HEK293 (cell line): ENCODE results near the gene ATXN7L3B.

Experiments
- CTCF ChIA-PET: fragments of 350-600 bp; formaldehyde crosslinking; extraction: SDS; loops from one replicate; lab custom pipeline; 2021; ENCODE audit warnings: antibody characterized with exemption; lab: Yijun Ruan, JAX
- POLR2A ChIA-PET: fragments of 300-600 bp; formaldehyde crosslinking; extraction: SDS; loops from one replicate; lab custom pipeline; 2020; ENCODE audit warnings: antibody characterized with exemption, inconsistent platforms; lab: Yijun Ruan, JAX
- H3K27ac ChIP-seq: fragments of 200-500 bp; sonication (Bioruptor generic); 2 replicates; pipeline ENCODE4 v1.5.1; 2014; ENCODE audit warnings: low read depth, low read length, control low read depth, inconsistent platforms; ENCODE audit errors: extremely low read depth
- H3K36me3 ChIP-seq, 2 experiments: fragments of 200-500 bp in 1 of 2; sonication (Bioruptor generic) in 1 of 2; 1 replicate in 1 of 2; 2 replicates in 1 of 2; pipeline ENCODE4 v1.5.1; 2014 to 2017; ENCODE audit warnings: inconsistent platforms in 2 of 2, low read length in 2 of 2; ENCODE audit not compliant: control insufficient read depth in 2 of 2, insufficient read depth in 1 of 2
- H3K4me1 ChIP-seq: fragments of 200-500 bp; sonication (Bioruptor generic); 2 replicates; pipeline ENCODE4 v1.5.1; 2014; ENCODE audit warnings: mild to moderate bottlenecking, low read length, inconsistent platforms; ENCODE audit not compliant: control insufficient read depth, insufficient read depth
- H3K4me3 ChIP-seq: 2 replicates; pipeline ENCODE4 v1.5.1; 2011; ENCODE audit warnings: low read depth, mild to moderate bottlenecking, control low read depth, low read length, moderate library complexity
- H3K9me3 ChIP-seq: fragments of 200-500 bp; sonication (Bioruptor generic); 2 replicates; pipeline ENCODE4 v1.5.1; 2014; ENCODE audit warnings: low read depth, low read length, inconsistent platforms; ENCODE audit not compliant: control insufficient read depth, insufficient read depth
- BCL11A ChIP-seq: fragments of 450-650 bp; formaldehyde crosslinking; IDR thresholded peaks from 2 replicates; pipeline ENCODE4 v1.5.1; 2016; ENCODE audit warnings: low read depth, missing biosample characterization, missing genetic modification characterization
- GLIS2 ChIP-seq: fragments of 450-650 bp; formaldehyde crosslinking; IDR thresholded peaks from 2 replicates; pipeline ENCODE4 v1.5.1; 2016; ENCODE audit warnings: missing biosample characterization, missing genetic modification characterization
- YY1 ChIP-seq: fragments of 450-650 bp; formaldehyde crosslinking; IDR thresholded peaks from 2 replicates; pipeline ENCODE4 v1.5.1; 2018; ENCODE audit warnings: missing biosample characterization, missing genetic modification characterization
- ZBTB20 ChIP-seq: fragments of 450-650 bp; formaldehyde crosslinking; IDR thresholded peaks from 2 replicates; pipeline ENCODE4 v1.5.1; 2016; ENCODE audit warnings: missing biosample characterization, missing genetic modification characterization
- ZIC2 ChIP-seq: fragments of 450-650 bp; formaldehyde crosslinking; IDR thresholded peaks from 2 replicates; pipeline ENCODE4 v1.5.1; 2016; ENCODE audit warnings: missing biosample characterization, missing genetic modification characterization
- ZNF138 ChIP-seq: fragments of 450-650 bp; formaldehyde crosslinking; IDR thresholded peaks from 2 replicates; pipeline ENCODE4 v1.5.1; 2016; ENCODE audit warnings: missing biosample characterization, missing genetic modification characterization, borderline replicate concordance
- ZNF155 ChIP-seq: fragments of 450-650 bp; formaldehyde crosslinking; IDR thresholded peaks from 2 replicates; pipeline ENCODE4 v1.5.1; 2016; ENCODE audit warnings: missing biosample characterization, missing genetic modification characterization
- ZNF175 ChIP-seq: fragments of 450-650 bp; formaldehyde crosslinking; IDR thresholded peaks from 2 replicates; pipeline ENCODE4 v1.5.1; 2016; ENCODE audit warnings: missing biosample characterization, missing genetic modification characterization
- ZNF521 ChIP-seq: fragments of 450-650 bp; formaldehyde crosslinking; IDR thresholded peaks from 2 replicates; pipeline ENCODE4 v1.5.1; 2017; ENCODE audit warnings: missing biosample characterization, mild to moderate bottlenecking, missing genetic modification characterization
- ZNF544 ChIP-seq: fragments of 450-650 bp; formaldehyde crosslinking; IDR thresholded peaks from 2 replicates; pipeline ENCODE4 v1.5.0; 2017; ENCODE audit warnings: missing biosample characterization, missing genetic modification characterization
- ZNF585B ChIP-seq: fragments of 450-650 bp; formaldehyde crosslinking; IDR thresholded peaks from 2 replicates; pipeline ENCODE4 v1.5.1; 2016; ENCODE audit warnings: missing biosample characterization, missing genetic modification characterization
- ZNF621 ChIP-seq: fragments of 450-650 bp; formaldehyde crosslinking; IDR thresholded peaks from 2 replicates; pipeline ENCODE4 v1.5.1; 2017; ENCODE audit warnings: missing biosample characterization, missing genetic modification characterization
- ZNF626 ChIP-seq: fragments of 450-650 bp; sonication (Bioruptor Pico); formaldehyde crosslinking; IDR thresholded peaks from 2 replicates; pipeline ENCODE4 v1.5.1; 2018; ENCODE audit warnings: missing biosample characterization, missing genetic modification characterization, inconsistent platforms
- ZNF658 ChIP-seq: fragments of 450-650 bp; formaldehyde crosslinking; IDR thresholded peaks from 2 replicates; pipeline ENCODE4; 2016; ENCODE audit warnings: missing biosample characterization, missing genetic modification characterization
- ZNF670 ChIP-seq: fragments of 450-650 bp; formaldehyde crosslinking; IDR thresholded peaks from 2 replicates; pipeline ENCODE4 v1.5.1; 2016; ENCODE audit warnings: missing biosample characterization, missing genetic modification characterization, low read depth
- ZNF791 ChIP-seq: fragments of 450-650 bp; formaldehyde crosslinking; IDR thresholded peaks from 2 replicates; pipeline ENCODE4 v1.5.1; 2016; ENCODE audit warnings: missing biosample characterization, missing genetic modification characterization
- ZSCAN16 ChIP-seq: fragments of 450-650 bp; formaldehyde crosslinking; IDR thresholded peaks from 2 replicates; pipeline ENCODE4 v1.5.1; 2016; ENCODE audit warnings: missing biosample characterization, missing genetic modification characterization
- TF ChIP-seq, protein P1 (sequence below): fragments of 450-650 bp; formaldehyde crosslinking; IDR thresholded peaks from 2 replicates; pipeline ENCODE4 v1.5.1; 2016; ENCODE audit warnings: missing biosample characterization, missing genetic modification characterization
- TF ChIP-seq, protein P2 (sequence below): fragments of 450-650 bp; formaldehyde crosslinking; IDR thresholded peaks from 2 replicates; pipeline ENCODE4 v1.5.1; 2016; ENCODE audit warnings: missing biosample characterization, missing genetic modification characterization
- TF ChIP-seq, protein P3 (sequence below): fragments of 450-650 bp; formaldehyde crosslinking; IDR thresholded peaks from 2 replicates; pipeline ENCODE4 v1.5.1; 2016; ENCODE audit warnings: missing biosample characterization, missing genetic modification characterization, low read depth
- TF ChIP-seq, protein P4 (sequence below): fragments of 450-650 bp; IDR thresholded peaks from 2 replicates; pipeline ENCODE4 v1.5.1; 2018; ENCODE audit warnings: missing biosample characterization, mild to moderate bottlenecking, missing genetic modification characterization
- TF ChIP-seq, protein P5 (sequence below): fragments of 450-650 bp; formaldehyde crosslinking; IDR thresholded peaks from 2 replicates; pipeline ENCODE4 v1.5.1; 2016; ENCODE audit warnings: missing biosample characterization, missing genetic modification characterization

The ATXN7L3B gene

DNA sequence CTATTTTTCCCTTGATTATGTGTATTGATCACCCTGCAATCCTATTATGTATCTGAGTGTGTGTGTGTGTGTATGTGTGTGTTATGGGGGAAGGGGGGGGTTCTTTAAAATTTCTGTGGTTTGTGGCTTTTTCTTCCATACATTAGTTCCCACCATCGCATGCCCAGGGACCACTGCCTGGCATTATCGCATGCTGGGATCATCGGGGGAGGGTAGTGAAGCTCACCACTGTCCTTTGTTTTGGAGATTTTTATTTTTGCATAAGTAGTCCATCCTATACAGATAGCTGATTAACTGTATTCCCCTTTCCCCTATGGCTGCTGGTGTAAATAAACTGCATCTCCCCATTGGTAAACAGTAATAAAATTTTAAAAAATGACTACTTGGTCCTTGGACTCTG is 3.4 kb downstream of the ATXN7L3B start (continued):
- TF ChIP-seq ZNF791 (tag by site-specific recombination) (no peak), ZNF138 (tag by site-specific recombination) (no peak), YY1 (tag by site-specific recombination) (no peak), ZNF626 (tag by site-specific recombination) (no peak), ZNF521 (no peak), ZNF658 (tag by site-specific recombination) (no peak)

DNA sequence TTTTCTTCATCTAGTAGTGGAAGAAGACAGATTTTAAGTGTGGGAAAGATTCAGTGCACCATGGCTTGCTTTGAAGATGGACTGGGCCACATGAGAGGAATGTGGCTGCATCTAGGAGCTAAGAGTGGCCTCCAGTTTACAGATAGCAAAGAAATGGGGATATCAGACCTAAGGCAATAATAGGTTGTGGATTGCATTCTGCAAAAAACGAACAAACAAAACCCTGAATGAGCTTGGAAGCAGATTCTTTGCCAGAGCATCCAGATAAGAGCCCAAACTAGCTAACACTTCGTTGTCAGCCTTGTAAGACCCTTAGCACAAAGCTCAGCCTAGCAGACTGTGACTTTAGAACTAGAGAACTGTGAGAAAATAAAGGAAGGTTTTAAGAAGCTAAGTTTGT is 9.6 kb downstream of the ATXN7L3B start:
- CTCF ChIA-PET = no interaction called here
- H3K9me3 ChIP-seq = no peaks in the 10 kb centered on the region
- no peak overlapping the region for H3K4me3 ChIP-seq
- no peak overlapping the region for H3K27ac ChIP-seq
- H3K4me1 ChIP-seq = no peaks in the 10 kb centered on the region
- POLR2A ChIA-PET = no interaction called here
- no peak for TF ChIP-seq ZBTB20 (tag by site-specific recombination)
- no peak for TF ChIP-seq ZNF621 (tag by site-specific recombination)
- no peak for TF ChIP-seq ZNF670 (tag by site-specific recombination)
- no peak for TF ChIP-seq BCL11A
- no peak for TF ChIP-seq GLIS2 (tag by site-specific recombination)
- TF ChIP-seq, protein P1, sequence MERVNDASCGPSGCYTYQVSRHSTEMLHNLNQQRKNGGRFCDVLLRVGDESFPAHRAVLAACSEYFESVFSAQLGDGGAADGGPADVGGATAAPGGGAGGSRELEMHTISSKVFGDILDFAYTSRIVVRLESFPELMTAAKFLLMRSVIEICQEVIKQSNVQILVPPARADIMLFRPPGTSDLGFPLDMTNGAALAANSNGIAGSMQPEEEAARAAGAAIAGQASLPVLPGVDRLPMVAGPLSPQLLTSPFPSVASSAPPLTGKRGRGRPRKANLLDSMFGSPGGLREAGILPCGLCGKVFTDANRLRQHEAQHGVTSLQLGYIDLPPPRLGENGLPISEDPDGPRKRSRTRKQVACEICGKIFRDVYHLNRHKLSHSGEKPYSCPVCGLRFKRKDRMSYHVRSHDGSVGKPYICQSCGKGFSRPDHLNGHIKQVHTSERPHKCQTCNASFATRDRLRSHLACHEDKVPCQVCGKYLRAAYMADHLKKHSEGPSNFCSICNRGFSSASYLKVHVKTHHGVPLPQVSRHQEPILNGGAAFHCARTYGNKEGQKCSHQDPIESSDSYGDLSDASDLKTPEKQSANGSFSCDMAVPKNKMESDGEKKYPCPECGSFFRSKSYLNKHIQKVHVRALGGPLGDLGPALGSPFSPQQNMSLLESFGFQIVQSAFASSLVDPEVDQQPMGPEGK (tag by site-specific recombination) = no peak
- TF ChIP-seq ZIC2 (tag by site-specific recombination) = no peak
- TF ChIP-seq, protein P2, sequence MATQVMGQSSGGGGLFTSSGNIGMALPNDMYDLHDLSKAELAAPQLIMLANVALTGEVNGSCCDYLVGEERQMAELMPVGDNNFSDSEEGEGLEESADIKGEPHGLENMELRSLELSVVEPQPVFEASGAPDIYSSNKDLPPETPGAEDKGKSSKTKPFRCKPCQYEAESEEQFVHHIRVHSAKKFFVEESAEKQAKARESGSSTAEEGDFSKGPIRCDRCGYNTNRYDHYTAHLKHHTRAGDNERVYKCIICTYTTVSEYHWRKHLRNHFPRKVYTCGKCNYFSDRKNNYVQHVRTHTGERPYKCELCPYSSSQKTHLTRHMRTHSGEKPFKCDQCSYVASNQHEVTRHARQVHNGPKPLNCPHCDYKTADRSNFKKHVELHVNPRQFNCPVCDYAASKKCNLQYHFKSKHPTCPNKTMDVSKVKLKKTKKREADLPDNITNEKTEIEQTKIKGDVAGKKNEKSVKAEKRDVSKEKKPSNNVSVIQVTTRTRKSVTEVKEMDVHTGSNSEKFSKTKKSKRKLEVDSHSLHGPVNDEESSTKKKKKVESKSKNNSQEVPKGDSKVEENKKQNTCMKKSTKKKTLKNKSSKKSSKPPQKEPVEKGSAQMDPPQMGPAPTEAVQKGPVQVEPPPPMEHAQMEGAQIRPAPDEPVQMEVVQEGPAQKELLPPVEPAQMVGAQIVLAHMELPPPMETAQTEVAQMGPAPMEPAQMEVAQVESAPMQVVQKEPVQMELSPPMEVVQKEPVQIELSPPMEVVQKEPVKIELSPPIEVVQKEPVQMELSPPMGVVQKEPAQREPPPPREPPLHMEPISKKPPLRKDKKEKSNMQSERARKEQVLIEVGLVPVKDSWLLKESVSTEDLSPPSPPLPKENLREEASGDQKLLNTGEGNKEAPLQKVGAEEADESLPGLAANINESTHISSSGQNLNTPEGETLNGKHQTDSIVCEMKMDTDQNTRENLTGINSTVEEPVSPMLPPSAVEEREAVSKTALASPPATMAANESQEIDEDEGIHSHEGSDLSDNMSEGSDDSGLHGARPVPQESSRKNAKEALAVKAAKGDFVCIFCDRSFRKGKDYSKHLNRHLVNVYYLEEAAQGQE = no peak
- TF ChIP-seq, protein P3, sequence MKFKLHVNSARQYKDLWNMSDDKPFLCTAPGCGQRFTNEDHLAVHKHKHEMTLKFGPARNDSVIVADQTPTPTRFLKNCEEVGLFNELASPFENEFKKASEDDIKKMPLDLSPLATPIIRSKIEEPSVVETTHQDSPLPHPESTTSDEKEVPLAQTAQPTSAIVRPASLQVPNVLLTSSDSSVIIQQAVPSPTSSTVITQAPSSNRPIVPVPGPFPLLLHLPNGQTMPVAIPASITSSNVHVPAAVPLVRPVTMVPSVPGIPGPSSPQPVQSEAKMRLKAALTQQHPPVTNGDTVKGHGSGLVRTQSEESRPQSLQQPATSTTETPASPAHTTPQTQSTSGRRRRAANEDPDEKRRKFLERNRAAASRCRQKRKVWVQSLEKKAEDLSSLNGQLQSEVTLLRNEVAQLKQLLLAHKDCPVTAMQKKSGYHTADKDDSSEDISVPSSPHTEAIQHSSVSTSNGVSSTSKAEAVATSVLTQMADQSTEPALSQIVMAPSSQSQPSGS (tag by site-specific recombination) = no peak
- no peak for TF ChIP-seq ZNF175 (tag by site-specific recombination)
- no peak for TF ChIP-seq ZSCAN16 (tag by site-specific recombination)
- H3K36me3 ChIP-seq = peaks cover 0 to 4% of the 10 kb centered on the region in 2 experiments; a peak in 2 of 3 replicates

DNA sequence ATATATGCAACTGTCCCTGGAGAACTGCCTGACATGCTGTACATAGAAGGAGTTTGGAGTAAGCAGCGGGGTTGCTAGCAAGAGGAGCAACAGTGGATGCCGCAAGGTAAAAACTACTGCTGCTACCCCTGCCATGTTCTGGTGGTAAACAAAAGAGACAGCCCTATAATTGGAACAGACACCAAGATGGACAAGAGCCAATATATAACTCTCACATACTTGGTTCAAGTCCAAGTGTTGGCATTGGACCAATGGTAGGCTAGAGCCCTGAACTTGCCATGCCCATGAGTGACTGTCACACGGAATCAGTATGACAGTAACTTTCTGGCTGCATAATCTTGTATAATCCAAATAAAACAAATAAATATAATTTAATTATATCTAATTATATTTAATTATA is 13.7 kb downstream of the ATXN7L3B start:
- H3K36me3 ChIP-seq = no peaks in the 10 kb centered on the region
- CTCF ChIA-PET = interaction anchor here (0.9 kb wide), 1 partner anchor 45 kb away, joined by 3 read pairs; no protein-coding TSS in a partner anchor
- H3K27ac ChIP-seq = no peak overlapping the region
- no peaks in the 10 kb centered on the region for H3K4me1 ChIP-seq
- H3K9me3 ChIP-seq = no peaks in the 10 kb centered on the region
- POLR2A ChIA-PET = no interaction called here
- no peak overlapping the region for H3K4me3 ChIP-seq
- TF ChIP-seq, protein P4, sequence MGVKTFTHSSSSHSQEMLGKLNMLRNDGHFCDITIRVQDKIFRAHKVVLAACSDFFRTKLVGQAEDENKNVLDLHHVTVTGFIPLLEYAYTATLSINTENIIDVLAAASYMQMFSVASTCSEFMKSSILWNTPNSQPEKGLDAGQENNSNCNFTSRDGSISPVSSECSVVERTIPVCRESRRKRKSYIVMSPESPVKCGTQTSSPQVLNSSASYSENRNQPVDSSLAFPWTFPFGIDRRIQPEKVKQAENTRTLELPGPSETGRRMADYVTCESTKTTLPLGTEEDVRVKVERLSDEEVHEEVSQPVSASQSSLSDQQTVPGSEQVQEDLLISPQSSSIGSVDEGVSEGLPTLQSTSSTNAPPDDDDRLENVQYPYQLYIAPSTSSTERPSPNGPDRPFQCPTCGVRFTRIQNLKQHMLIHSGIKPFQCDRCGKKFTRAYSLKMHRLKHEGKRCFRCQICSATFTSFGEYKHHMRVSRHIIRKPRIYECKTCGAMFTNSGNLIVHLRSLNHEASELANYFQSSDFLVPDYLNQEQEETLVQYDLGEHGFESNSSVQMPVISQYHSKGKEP (tag by site-specific recombination) = no peak
- TF ChIP-seq, protein P3 (tag by site-specific recombination) = no peak
- TF ChIP-seq, protein P5, sequence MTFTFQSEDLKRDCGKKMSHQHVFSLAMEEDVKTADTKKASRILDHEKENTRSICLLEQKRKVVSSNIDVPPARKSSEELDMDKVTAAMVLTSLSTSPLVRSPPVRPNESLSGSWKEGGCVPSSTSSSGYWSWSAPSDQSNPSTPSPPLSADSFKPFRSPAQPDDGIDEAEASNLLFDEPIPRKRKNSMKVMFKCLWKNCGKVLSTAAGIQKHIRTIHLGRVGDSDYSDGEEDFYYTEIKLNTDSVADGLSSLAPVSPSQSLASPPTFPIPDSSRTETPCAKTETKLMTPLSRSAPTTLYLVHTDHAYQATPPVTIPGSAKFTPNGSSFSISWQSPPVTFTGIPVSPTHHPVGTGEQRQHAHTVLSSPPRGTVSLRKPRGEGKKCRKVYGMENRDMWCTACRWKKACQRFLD = no peak
- TF ChIP-seq ZNF544 (tag by site-specific recombination) (no peak), ZNF585B (no peak), ZNF155 (tag by site-specific recombination) (no peak)
